Epithelial cell of esophagus (primary cell): ENCODE measurements around the gene SLIT3.
A peak's percentile ranks its signal among the peaks of the same experiment; 100 is the strongest.

Experiments
- DNase-seq: peaks from one replicate; pipeline ENCODE4 v3.0.0; 2010; ENCODE audit warnings: low read depth
- H3K4me3 ChIP-seq: 2 replicates; pipeline ENCODE4 v1.5.1; 2011; ENCODE audit warnings: mild to moderate bottlenecking, low read length, control low read depth
- TF ChIP-seq, protein P1 (sequence below): IDR thresholded peaks from 2 replicates; pipeline ENCODE4 v1.5.1; 2011; ENCODE audit warnings: low read depth, mild to moderate bottlenecking, low read length, control low read depth, inconsistent platforms; ENCODE audit not compliant: insufficient read depth; ENCODE audit errors: missing control alignments

SLIT3 gene

DNA sequence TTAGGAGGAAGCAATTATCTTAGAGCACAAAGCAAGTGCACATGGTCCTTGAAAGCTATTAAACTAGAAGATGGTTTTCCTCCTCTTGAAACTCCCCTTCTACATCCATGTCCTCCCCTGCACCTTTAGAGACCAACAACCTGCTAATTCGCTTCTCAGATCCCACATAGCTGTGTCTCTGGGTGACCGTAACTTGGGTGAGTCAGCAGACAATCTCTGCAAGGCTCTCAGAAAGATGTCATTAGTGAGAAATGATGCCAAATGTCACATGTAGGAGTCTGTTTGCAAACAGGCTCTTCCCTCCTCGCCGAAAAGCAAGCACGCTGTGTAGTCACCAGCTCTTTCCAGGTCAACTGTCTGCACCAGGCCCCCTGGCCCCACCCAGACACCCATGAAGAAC is 291.8 kb downstream of the SLIT3 start:
- no peak overlapping the region for H3K4me3 ChIP-seq
- TF ChIP-seq, protein P1, sequence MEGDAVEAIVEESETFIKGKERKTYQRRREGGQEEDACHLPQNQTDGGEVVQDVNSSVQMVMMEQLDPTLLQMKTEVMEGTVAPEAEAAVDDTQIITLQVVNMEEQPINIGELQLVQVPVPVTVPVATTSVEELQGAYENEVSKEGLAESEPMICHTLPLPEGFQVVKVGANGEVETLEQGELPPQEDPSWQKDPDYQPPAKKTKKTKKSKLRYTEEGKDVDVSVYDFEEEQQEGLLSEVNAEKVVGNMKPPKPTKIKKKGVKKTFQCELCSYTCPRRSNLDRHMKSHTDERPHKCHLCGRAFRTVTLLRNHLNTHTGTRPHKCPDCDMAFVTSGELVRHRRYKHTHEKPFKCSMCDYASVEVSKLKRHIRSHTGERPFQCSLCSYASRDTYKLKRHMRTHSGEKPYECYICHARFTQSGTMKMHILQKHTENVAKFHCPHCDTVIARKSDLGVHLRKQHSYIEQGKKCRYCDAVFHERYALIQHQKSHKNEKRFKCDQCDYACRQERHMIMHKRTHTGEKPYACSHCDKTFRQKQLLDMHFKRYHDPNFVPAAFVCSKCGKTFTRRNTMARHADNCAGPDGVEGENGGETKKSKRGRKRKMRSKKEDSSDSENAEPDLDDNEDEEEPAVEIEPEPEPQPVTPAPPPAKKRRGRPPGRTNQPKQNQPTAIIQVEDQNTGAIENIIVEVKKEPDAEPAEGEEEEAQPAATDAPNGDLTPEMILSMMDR: no peak
- DNase-seq: peak; percentile 16

DNA sequence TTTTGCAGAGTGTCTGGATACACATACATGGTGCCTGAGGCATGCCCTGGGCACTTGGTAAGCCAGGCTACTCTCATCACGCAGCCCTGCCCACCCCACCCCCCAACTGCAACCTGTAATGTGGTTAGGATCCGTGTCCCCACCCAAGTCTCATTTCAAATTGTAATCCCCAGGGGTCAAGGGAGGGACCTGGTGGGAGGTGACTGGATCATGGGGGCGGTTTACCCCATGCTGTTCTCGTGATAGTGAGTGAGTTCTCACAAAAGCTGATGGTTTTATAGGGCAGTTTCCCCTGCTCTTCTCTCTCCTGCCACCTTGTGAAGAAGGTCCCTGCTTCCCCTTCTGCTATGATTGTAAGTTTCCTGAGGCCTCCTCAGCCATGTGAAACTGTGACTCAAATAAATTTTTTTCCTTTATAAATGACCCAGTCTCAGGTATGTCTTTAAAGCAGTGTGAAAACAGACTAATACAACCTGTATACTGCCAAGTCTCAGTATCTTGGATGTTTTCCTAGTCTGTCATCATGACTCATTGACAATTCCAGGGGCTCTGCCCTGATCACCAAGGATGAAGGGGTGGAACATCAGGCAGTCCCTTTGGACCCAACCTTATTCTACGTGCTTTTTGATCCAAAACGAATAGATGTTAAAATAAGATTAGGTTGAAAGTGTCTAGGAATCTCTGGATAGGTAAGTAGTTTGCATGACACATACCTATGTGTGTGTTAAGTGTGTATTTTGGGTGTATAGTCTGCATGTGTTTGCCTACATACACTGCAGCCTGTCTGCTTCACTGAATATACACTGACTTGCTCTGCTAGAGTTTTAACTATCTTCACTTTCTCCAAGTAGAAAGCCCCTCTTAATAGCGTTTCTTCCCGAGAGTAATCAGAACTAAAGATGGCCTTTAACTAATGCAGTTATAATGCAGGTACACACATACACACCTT is 293.8 kb downstream of the SLIT3 start:
- H3K4me3 ChIP-seq: no peak overlapping the region
- DNase-seq: peak; percentile 77
- TF ChIP-seq, protein P1: no peak

DNA sequence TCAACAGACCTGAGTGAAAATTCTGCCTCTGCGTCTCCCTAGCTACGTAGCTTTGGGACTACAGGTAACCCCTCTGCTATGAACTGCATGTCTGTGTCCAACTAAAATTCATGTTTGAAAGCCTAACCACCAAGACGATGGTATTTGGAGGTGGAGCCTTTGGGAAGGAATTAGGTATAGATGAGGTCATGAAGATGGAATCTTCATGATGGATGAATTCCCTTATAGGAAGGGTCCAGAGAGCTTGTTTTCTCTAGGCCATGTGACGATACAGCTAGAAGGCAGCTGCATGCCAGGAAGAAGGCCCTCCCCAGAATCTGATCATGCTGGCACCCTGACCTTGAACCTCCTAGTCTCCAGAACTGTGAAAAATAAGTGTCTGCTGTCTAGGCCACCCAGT is 296.4 kb downstream of the SLIT3 start:
- DNase-seq: no peak
- H3K4me3 ChIP-seq: no peak overlapping the region
- TF ChIP-seq, protein P1: no peak

DNA sequence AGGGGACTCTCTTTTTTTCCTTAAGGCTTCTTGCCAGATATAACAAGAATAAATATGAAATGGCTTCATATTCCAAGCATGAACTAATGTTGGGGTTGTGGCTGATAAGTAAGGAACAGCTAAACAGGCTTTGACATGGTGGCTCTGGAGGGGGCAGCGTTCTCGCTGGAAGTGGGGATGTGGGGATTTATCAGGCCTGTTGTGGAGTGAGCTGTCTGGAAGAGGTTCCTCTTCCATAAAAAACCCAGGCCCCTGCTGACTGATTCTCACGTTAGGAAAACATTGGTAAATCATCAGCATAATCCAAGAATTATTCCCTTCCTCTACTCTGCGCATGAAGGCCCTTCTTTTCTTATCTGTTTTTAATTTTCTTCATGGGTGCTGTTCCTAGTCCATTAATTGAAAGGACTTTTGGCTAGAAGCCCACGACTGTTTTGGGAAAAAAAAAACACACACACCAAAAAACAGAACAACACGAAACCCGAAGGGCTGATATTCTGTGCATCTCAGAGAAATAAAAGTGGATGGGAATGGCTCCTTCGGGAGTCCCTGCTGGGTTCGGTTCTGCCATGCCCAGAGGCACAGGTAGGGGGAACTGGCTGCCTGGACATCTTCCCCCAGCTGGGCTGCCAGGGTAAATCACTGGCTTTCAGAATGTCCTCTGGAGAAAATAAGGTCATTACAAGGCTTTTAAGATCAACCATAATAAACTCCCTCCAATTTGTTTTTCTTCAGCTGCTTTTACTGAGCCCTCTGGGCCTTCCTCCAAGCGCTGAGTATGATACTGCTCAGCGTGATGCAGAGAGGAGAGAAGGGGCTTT is 297.0 kb downstream of the SLIT3 start:
- DNase-seq: no peak
- H3K4me3 ChIP-seq: no peak overlapping the region
- TF ChIP-seq, protein P1: peak; percentile 16

DNA sequence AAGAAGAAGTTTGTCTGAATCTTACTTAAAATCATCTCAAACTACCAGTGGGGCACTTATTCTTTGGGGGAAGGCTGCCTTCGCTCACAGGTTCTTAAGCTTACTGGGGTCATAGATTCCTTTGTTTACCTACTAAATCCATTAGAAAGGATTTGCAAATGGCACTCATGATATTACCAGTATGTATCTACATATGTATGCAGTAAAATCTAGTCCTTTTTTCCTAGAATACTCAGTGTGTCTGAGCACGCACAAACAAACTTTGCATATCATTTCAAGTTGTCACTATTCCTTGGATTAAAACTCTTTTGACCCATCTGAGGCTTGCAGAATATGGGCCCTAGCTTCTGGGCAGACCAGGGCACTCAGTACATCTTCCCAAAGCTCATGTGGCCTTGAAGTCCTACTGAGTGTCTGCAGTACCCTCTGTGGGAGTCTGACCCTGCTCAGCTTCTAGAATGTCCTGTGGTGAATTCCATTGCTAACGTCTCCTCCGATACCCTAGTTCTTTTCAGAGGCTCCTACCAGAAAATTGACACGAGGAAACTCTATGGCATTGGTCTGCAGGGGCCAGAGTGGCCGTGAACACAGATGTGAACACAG is 297.9 kb downstream of the SLIT3 start:
- no peak overlapping the region for H3K4me3 ChIP-seq
- TF ChIP-seq, protein P1: no peak
- DNase-seq: no peak

DNA sequence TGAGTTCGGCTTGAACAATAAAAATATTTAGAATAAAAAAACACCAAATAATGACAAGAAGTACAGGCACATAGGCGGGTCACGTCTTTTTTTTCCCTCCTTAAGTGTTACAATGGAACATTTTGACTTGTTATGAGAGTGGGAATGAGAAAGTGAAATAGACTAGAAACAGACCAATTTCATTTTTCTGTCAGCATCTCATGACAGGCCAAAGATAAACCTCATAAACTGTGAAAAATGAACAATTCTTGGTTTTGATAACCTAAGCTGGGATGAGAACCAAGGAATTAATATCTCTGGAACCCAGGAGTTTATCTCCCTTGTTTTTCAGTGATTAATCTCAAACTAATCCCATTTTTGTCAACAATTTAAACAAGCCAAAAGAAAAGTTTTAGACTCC is 299.5 kb downstream of the SLIT3 start:
- DNase-seq: no peak
- H3K4me3 ChIP-seq: no peak overlapping the region
- TF ChIP-seq, protein P1: no peak
